Activated CD4-positive, alpha-beta T cell treated with anti-CD3 and anti-CD28 coated beads, Interleukin-2, amount 50 U/mL, for 16 hours (primary cell): ENCODE results near the gene PIEZO2.
"Not testable (repeated sequence)": the region's sequence is repeated elsewhere in the genome, so short reads cannot be mapped to it uniquely, and the experiment has no call there.

Experiments
- DNase-seq: peaks from one replicate; pipeline ENCODE4 v3.0.0-alpha.2; 2020

The PIEZO2 gene

GRCh38 chr18:10878703-10879102 lies 270.7 kb downstream of the PIEZO2 start:
- DNase-seq, result peak; percentile 15

DNA sequence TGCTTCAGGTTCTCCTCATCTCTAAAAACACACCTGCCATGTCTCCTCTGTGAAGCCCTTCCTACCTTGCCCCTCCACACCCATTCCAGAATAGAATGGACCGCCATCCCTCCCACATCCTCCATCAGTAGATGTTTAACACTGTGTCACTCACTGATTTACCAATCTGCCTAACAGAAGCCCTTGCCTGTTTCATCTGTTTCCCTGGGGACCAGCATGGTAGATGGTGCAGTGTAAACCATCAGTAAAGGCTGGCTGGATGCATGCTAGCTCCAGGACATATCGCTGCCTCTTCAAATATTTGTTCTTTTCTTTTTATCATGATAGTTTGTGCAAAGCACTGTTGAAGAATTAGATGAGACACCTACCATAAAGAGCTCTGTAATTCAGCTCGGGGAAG lies 271.4 kb downstream of the PIEZO2 start:
- no peak for DNase-seq

DNA sequence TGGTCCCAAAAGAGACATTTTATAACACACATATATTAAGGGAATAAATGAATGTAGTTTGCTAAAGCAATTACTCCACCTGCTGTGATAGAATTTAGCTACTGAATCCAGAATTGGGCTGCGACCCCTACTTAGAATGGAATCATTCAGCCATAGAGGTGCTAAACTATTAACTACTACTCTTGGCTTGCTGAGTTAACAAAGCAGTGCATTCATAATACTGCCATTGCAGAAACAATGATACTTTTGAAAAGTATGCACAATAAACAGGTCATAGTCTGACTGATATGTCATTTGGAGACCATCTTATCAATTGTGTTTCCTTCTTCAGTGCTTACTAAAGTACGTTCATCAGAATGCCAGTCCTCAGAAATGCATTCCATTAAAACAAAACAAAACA lies 273.6 kb downstream of the PIEZO2 start:
- DNase-seq, result no peak

GRCh38 chr18:10872304-10872703 lies 277.1 kb downstream of the PIEZO2 start:
- no peak for DNase-seq

- DNase-seq, result no peak
Observed at GRCh38 chr18:10864722-10865121, 284.6 kb downstream of the PIEZO2 start.

- DNase-seq, result no peak
Observed at GRCh38 chr18:10863026-10863425, 286.3 kb downstream of the PIEZO2 start.

GRCh38 chr18:10860928-10861327 lies 288.4 kb downstream of the PIEZO2 start:
- DNase-seq, result no peak

GRCh38 chr18:10860382-10860781 lies 289.0 kb downstream of the PIEZO2 start:
- DNase-seq, result no peak

DNA sequence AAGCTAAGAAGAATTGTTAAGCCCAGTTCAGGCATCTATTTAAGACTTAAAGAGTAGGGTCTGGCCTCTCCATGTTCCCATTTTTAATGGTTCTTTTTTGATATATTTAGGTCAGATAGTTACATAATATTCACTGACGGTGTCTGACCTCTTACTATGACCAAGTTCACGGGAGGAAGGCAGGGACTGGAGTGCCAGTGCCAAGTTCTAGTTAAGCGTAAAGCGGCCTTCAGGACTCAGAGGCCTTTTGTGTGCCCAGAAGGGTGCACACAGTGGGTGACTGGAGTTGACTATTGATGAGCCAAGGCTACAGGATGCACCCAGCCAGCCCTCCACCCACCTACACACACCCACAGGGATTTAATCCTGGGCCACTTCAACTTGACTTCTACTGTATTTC lies 290.9 kb downstream of the PIEZO2 start:
- DNase-seq, result no peak

DNA sequence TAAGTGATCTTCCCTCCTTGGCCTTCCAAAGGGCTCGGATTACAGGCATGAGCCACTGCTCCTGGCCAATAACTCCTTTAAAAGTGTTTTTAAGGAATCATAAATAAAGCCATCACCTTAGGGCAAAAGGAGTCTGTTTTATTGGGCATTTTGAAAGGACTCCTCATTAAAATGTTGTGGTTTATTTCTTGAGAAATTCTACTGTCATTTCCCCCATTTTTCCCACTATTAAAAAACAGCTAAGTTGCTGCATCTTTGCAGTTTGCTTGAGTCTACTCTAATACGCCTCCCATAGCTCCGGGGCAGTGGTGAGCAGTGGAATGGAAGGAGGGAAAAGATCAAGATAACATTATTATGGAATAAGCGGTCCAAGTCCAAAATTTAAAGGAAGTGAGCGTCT lies 293.2 kb downstream of the PIEZO2 start:
- no peak for DNase-seq

- no peak for DNase-seq
Observed at GRCh38 chr18:10852385-10853303, 296.7 kb downstream of the PIEZO2 start.

DNA sequence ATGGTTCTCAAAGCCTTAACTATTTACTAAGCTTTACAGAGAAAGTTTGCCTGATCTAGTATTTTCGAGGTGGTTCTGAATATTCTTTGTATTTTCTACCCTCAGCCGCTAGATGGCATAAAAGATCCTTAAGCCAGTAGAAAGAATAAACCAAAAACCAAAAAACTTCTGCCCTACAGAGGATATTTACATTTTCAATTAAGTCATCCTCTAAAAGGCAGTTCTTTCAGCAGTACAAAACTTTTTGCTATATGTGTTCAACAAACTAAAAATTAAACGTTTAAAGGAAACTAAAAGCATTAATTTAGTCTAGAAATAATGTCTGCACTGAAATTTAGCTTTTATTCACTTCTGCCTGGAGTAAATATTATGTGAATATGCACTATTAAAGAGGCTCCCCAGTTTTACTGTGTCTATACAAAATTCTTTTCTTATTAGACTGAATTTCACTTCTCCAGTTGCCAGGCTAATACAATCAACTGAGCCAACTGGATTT lies 297.5 kb downstream of the PIEZO2 start:
- DNase-seq, result peak; percentile 46

DNA sequence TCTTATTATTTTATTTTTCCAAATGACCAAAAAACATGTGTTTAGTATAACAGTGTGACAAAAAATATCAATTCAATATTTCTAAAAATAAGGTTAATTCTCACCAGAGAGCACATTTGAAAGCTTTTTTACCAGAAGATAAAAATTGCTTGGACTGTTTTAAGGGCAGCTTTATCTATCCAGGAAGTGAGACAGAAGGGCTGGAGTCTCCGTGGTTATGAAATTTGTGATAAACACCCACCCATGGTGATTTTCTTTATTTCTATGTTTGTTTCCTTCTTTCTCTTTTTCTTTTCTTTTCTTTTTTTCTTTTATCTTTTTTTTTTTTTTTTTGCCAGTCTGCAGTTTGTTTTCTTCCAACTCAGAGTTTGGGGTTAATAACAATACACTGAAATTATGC lies 298.5 kb downstream of the PIEZO2 start:
- no peak for DNase-seq

DNA sequence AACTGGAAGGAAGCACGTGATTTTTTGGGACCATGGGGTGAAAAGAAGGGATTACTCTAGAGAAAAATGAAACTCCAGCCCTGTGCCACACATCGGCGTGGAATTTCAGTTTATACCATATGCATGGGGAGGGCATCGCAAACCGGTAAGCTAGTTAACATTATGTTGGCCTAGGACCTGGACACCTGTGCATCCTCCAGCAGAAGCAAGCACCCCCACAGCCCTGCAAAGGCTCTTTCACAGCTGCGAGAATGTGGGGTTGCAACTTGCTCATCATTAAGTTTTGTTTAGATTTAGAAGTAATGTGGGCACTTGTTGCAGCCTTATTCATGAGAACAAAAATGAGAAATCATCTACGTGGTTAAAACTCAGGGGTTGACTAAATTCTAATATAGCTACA lies 299.2 kb downstream of the PIEZO2 start:
- DNase-seq, result no peak

DNA sequence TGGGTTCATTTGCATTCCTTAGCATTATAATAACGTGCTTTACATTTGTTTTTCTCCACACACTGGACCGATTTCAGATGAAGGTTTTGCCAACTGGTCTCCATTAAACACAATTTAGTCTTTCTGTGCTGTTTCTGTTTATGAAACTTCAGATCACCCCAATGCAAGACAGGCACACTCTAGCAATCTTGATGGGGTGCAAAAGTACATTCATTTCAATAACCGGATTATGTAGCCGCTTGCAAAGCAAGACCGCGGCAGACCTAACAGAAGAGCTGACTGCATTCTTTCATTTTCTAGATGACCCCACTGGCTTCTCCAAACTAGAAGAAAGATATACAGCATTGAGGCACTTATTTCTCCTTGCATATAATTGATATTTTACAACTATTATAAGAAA lies 301.5 kb downstream of the PIEZO2 start:
- no peak for DNase-seq

DNA sequence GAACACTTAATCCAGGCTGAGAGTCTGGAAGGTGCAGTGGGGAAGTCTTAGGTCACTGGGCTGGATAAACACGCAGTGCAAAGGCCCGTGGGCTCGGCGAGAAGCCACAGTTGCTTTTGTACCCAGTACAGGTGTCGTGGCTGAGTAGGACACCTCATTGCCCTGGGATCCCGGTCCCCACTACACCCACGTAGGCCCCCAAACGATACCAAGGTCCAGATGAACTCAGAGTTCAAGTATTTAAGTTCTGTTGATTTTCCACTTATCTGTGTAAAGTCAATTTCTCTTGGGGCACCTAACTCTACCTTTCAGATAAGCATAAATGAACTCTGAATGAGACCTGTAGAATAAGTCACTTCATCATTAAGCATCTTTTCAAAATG lies 302.0 kb downstream of the PIEZO2 start:
- no peak for DNase-seq

DNA sequence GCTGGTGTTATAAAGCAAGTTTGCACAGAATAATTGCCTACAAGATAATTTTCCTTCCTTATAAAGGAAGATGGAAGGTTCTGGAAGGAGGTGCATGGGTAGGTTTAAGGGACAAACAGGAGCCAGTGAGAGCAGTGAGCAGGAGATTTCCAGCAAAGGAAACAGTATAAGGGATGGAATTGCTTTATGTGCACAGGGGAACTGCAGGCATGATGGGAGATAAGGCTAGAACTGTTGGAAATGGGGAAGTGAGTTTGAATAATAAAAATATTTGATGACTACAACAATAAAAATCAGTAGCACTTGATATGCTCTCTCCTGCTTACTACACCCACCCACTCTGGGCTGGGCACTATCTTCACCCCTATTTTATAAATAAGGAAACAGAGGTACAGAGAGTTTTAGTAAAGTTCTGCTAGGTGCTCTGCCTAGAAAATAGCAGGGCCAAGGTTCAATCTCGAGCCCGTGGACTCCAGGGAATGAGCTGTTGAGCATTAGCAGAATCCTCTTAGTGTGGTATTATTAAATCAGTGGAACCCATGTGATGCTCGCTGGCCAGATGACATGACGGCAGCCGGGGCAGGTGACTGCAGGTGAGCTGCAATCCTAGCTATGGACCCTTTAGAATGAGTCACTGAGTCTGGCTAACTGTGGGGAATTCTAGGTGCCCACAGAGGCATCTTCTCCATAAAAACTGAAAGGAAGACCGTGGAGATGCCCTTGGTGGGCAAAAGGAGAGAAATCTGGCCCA lies 302.5 kb downstream of the PIEZO2 start:
- DNase-seq, result no peak

- DNase-seq, result not testable (repeated sequence)
Observed at GRCh38 chr18:10846035-10846434, 303.3 kb downstream of the PIEZO2 start.

- DNase-seq, result no peak
Observed at GRCh38 chr18:10843565-10843964, 305.8 kb downstream of the PIEZO2 start.

- DNase-seq, result no peak
Observed at GRCh38 chr18:10842861-10843260, 306.5 kb downstream of the PIEZO2 start.

GRCh38 chr18:10842371-10842770 lies 307.0 kb downstream of the PIEZO2 start:
- no peak for DNase-seq

DNA sequence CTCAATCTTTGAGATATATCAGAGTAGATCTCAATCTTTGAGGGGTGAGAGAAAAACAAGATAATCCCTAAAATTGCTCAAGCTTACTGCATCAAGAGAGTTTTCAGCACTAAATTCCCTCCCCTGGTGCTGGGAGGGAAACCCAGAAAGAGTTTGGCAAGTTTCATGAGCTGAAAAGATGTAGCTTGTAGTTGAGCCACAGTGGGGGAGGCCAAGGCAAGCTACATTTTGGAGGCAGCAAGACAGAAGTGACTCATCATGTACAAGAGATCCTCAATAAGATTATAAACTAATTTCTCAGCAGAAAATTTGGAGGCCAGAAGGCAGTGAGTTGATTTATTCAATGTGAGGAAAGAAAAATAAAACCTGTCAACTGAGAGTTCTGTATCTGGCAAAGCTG lies 308.2 kb downstream of the PIEZO2 start:
- DNase-seq, result no peak

- no peak for DNase-seq
Observed at GRCh38 chr18:10840743-10841142, 308.6 kb downstream of the PIEZO2 start.

GRCh38 chr18:10839421-10839820 lies 309.9 kb downstream of the PIEZO2 start:
- no peak for DNase-seq
